Effector memory CD8-positive, alpha-beta T cell (primary cell): ENCODE measurements around the gene NRARP.

Source experiments
- ATAC-seq: fragments of 150-1000 bp; cut with Tn5 transposase; replicated peaks from 2 replicates; pipeline ENCODE4 v1.10.0; 2021; ENCODE audit warnings: mild to moderate bottlenecking, moderate library complexity
- DNase-seq, 3 experiments: peaks; one replicate each; pipeline ENCODE4 v3.0.0; 2021
- H3K27ac Mint-ChIP-seq, 2 donors: one replicate each; pipeline ENCODE4 v1.8.0; 2022; ENCODE audit warnings: mild to moderate bottlenecking in 2 of 2, mixed read lengths in 2 of 2, moderate library complexity in 2 of 2
- H3K27me3 Mint-ChIP-seq, 2 donors: one replicate each; pipeline ENCODE4 v1.8.0; 2022; ENCODE audit warnings: mixed read lengths in 2 of 2
- H3K36me3 Mint-ChIP-seq: one replicate; pipeline ENCODE4 v1.8.0; 2022; ENCODE audit warnings: mild to moderate bottlenecking, moderate library complexity, mixed read lengths; ENCODE audit not compliant: insufficient read depth
- H3K4me1 Mint-ChIP-seq, 2 donors: one replicate each; pipeline ENCODE4 v1.8.0; 2022; ENCODE audit warnings: low read depth in 2 of 2, mixed read lengths in 2 of 2
- H3K4me3 Mint-ChIP-seq, 2 donors: one replicate each; pipeline ENCODE4 v1.8.0; 2022; ENCODE audit warnings: mild to moderate bottlenecking in 2 of 2, mixed read lengths in 2 of 2, moderate library complexity in 2 of 2
- H3K9me3 Mint-ChIP-seq, 2 donors: one replicate each; pipeline ENCODE4 v1.8.0; 2022; ENCODE audit warnings: mixed read lengths in 2 of 2

The NRARP gene

GRCh38 chr9:137311171-137311985 lies 9.3 kb upstream of the NRARP start:
- no peak overlapping the region for H3K27ac Mint-ChIP-seq
- H3K27me3 Mint-ChIP-seq = no peaks in the 10 kb centered on the region
- DNase-seq = no peak
- ATAC-seq = peak; percentile 37
- H3K4me1 Mint-ChIP-seq = peaks cover 0 to 2% of the 10 kb centered on the region in 2 donors
- H3K36me3 Mint-ChIP-seq = no peaks in the 10 kb centered on the region
- no peaks in the 10 kb centered on the region for H3K9me3 Mint-ChIP-seq
- H3K4me3 Mint-ChIP-seq = no peak overlapping the region

- Mint-ChIP-seq H3K27ac (no peak overlapping the region), H3K9me3 (no peaks in the 10 kb centered on the region), H3K4me1 (peaks cover 0 to 3% of the 10 kb centered on the region in 2 donors), H3K27me3 (no peaks in the 10 kb centered on the region), H3K36me3 (no peaks in the 10 kb centered on the region), H3K4me3 (no peak overlapping the region)
- DNase-seq = no peak
- no peak for ATAC-seq
Measured at GRCh38 chr9:137310189-137311052, 8.3 kb upstream of the NRARP start.

GRCh38 chr9:137309368-137310188 lies 7.5 kb upstream of the NRARP start:
- ATAC-seq (no peak), DNase-seq (no peak)
- H3K36me3 Mint-ChIP-seq = no peaks in the 10 kb centered on the region
- H3K27me3 Mint-ChIP-seq = no peaks in the 10 kb centered on the region
- no peaks in the 10 kb centered on the region for H3K9me3 Mint-ChIP-seq
- no peak overlapping the region for H3K27ac Mint-ChIP-seq
- H3K4me1 Mint-ChIP-seq = peaks cover 0 to 4% of the 10 kb centered on the region in 2 donors
- H3K4me3 Mint-ChIP-seq = no peak overlapping the region

GRCh38 chr9:137308057-137308619 lies 6.1 kb upstream of the NRARP start:
- no peak overlapping the region for H3K27ac Mint-ChIP-seq
- DNase-seq (no peak), ATAC-seq (no peak)
- peaks cover 0 to 4% of the 10 kb centered on the region in 2 donors for H3K4me1 Mint-ChIP-seq
- peaks cover 4% of the 10 kb centered on the region for H3K36me3 Mint-ChIP-seq
- no peaks in the 10 kb centered on the region for H3K9me3 Mint-ChIP-seq
- no peak overlapping the region for H3K4me3 Mint-ChIP-seq
- no peaks in the 10 kb centered on the region for H3K27me3 Mint-ChIP-seq

GRCh38 chr9:137307255-137308056 lies 5.4 kb upstream of the NRARP start:
- DNase-seq = no peak
- ATAC-seq = no peak
- Mint-ChIP-seq H3K4me3 (peak overlapping the region; percentile 10 to 43), H3K36me3 (peaks cover 5% of the 10 kb centered on the region), H3K4me1 (peaks cover 0 to 4% of the 10 kb centered on the region in 2 donors), H3K9me3 (no peaks in the 10 kb centered on the region), H3K27me3 (no peaks in the 10 kb centered on the region), H3K27ac (no peak overlapping the region)

GRCh38 chr9:137306850-137307254 lies 4.8 kb upstream of the NRARP start:
- Mint-ChIP-seq H3K27me3 (no peaks in the 10 kb centered on the region), H3K4me1 (peaks cover 0 to 4% of the 10 kb centered on the region in 2 donors), H3K4me3 (peak overlapping the region in 1 of 2 donors; percentile 10), H3K9me3 (no peaks in the 10 kb centered on the region), H3K27ac (no peak overlapping the region), H3K36me3 (peaks cover 5% of the 10 kb centered on the region)
- DNase-seq (no peak), ATAC-seq (no peak)

- peaks cover 5% of the 10 kb centered on the region for H3K36me3 Mint-ChIP-seq
- H3K4me3 Mint-ChIP-seq = no peak overlapping the region
- DNase-seq = no peak
- H3K9me3 Mint-ChIP-seq = no peaks in the 10 kb centered on the region
- H3K4me1 Mint-ChIP-seq = peaks cover 0 to 4% of the 10 kb centered on the region in 2 donors
- no peak overlapping the region for H3K27ac Mint-ChIP-seq
- no peaks in the 10 kb centered on the region for H3K27me3 Mint-ChIP-seq
- no peak for ATAC-seq
Measured at GRCh38 chr9:137306066-137306849, 4.2 kb upstream of the NRARP start.

- no peak for ATAC-seq
- H3K27ac Mint-ChIP-seq = no peak overlapping the region
- H3K9me3 Mint-ChIP-seq = no peaks in the 10 kb centered on the region
- no peak overlapping the region for H3K4me3 Mint-ChIP-seq
- H3K27me3 Mint-ChIP-seq = no peaks in the 10 kb centered on the region
- no peak for DNase-seq
- H3K36me3 Mint-ChIP-seq = peaks cover 5% of the 10 kb centered on the region
- H3K4me1 Mint-ChIP-seq = peaks cover 1 to 5% of the 10 kb centered on the region in 2 donors
Measured at GRCh38 chr9:137305798-137306065, 3.7 kb upstream of the NRARP start.

GRCh38 chr9:137305060-137305797 lies 3.2 kb upstream of the NRARP start:
- DNase-seq = peak in 1 of 3 experiments; percentile 33
- H3K4me3 Mint-ChIP-seq = no peak overlapping the region
- ATAC-seq = peak; percentile 40
- H3K4me1 Mint-ChIP-seq = peaks cover 3 to 6% of the 10 kb centered on the region in 2 donors
- no peaks in the 10 kb centered on the region for H3K9me3 Mint-ChIP-seq
- H3K27ac Mint-ChIP-seq = no peak overlapping the region
- H3K36me3 Mint-ChIP-seq = peaks cover 5% of the 10 kb centered on the region
- H3K27me3 Mint-ChIP-seq = no peaks in the 10 kb centered on the region

GRCh38 chr9:137304383-137305059 lies 2.5 kb upstream of the NRARP start:
- Mint-ChIP-seq H3K36me3 (peaks cover 5% of the 10 kb centered on the region), H3K4me3 (no peak overlapping the region), H3K9me3 (no peaks in the 10 kb centered on the region), H3K4me1 (peaks cover 3 to 8% of the 10 kb centered on the region in 2 donors), H3K27ac (no peak overlapping the region), H3K27me3 (no peaks in the 10 kb centered on the region)
- ATAC-seq (no peak), DNase-seq (no peak)

- Mint-ChIP-seq H3K4me3 (no peak overlapping the region), H3K27me3 (peaks cover 0 to 5% of the 10 kb centered on the region in 2 donors), H3K4me1 (peaks cover 3 to 8% of the 10 kb centered on the region in 2 donors), H3K9me3 (no peaks in the 10 kb centered on the region), H3K36me3 (peaks cover 5% of the 10 kb centered on the region), H3K27ac (peak overlapping the region in 1 of 2 donors; percentile 46)
- ATAC-seq (no peak), DNase-seq (no peak)
Measured at GRCh38 chr9:137303893-137304382, 1.9 kb upstream of the NRARP start.
